ENCODE results near the gene MXI1.

The MXI1 gene

GRCh38 chr10:110274647-110275046 is 67.2 kb downstream of the MXI1 start:
- DNase-seq (ENCODE audit: low spot score) = no peak

GRCh38 chr10:110275128-110275729 is 67.8 kb downstream of the MXI1 start:
- DNase-seq (ENCODE audit: low spot score) = no peak

- no peak for DNase-seq (ENCODE audit: low spot score)
These were observed 69.2 kb downstream of the MXI1 start for GRCh38 chr10:110276603-110277002.

GRCh38 chr10:110277591-110277990 is 70.2 kb downstream of the MXI1 start:
- DNase-seq (ENCODE audit: low spot score) = no peak

- DNase-seq (ENCODE audit: low spot score) = no peak
These were observed 71.4 kb downstream of the MXI1 start for GRCh38 chr10:110278562-110279406.

- peak; percentile 59 for DNase-seq (ENCODE audit: low spot score)
These were observed 72.1 kb downstream of the MXI1 start for GRCh38 chr10:110279407-110279986.

- DNase-seq (ENCODE audit: low spot score) = no peak
These were observed 76.9 kb downstream of the MXI1 start for GRCh38 chr10:110284262-110284661.

GRCh38 chr10:110285501-110285900 is 78.1 kb downstream of the MXI1 start:
- DNase-seq (ENCODE audit: low spot score) = no peak

- DNase-seq (ENCODE audit: low spot score) = no peak
These were observed 79.4 kb downstream of the MXI1 start for GRCh38 chr10:110286841-110287240.

GRCh38 chr10:110296966-110297365 is 89.6 kb downstream of the MXI1 start:
- no peak for DNase-seq (ENCODE audit: low spot score)

GRCh38 chr10:110300486-110300986 is 93.1 kb downstream of the MXI1 start:
- no peak for DNase-seq (ENCODE audit: low spot score)

GRCh38 chr10:110303681-110304080 is 96.3 kb downstream of the MXI1 start:
- no peak for DNase-seq (ENCODE audit: low spot score)

- peak; percentile 24 for DNase-seq (ENCODE audit: low spot score)
These were observed 97.0 kb downstream of the MXI1 start for GRCh38 chr10:110304394-110304779.

- DNase-seq (ENCODE audit: low spot score) = peak; percentile 99
These were observed 97.5 kb downstream of the MXI1 start, which contains the start of gene SMNDC1 for GRCh38 chr10:110304780-110305421. Gene SMNDC1, minus strand, starts transcription at chr10:110304920. Its CDS starts 1,333 bp downstream, at chr10:110303587.

GRCh38 chr10:110305767-110306451 is 98.5 kb downstream of the MXI1 start:
- peak; percentile 84 for DNase-seq (ENCODE audit: low spot score)

- no peak for DNase-seq (ENCODE audit: low spot score)
These were observed 99.0 kb downstream of the MXI1 start for GRCh38 chr10:110306452-110306768.

- DNase-seq (ENCODE audit: low spot score) = no peak
These were observed 100.4 kb downstream of the MXI1 start for GRCh38 chr10:110307805-110308204.

GRCh38 chr10:110310741-110311140 is 103.3 kb downstream of the MXI1 start:
- no peak for DNase-seq (ENCODE audit: low spot score)

- peak; percentile 72 for DNase-seq (ENCODE audit: low spot score)
These were observed 104.0 kb downstream of the MXI1 start for GRCh38 chr10:110311357-110311949.

GRCh38 chr10:110312206-110312605 is 104.8 kb downstream of the MXI1 start:
- DNase-seq (ENCODE audit: low spot score) = no peak

GRCh38 chr10:110313674-110314073 is 106.3 kb downstream of the MXI1 start:
- DNase-seq (ENCODE audit: low spot score) = no peak
